ENCODE data around the gene ONECUT3. TPM values are rescaled to one million over a fixed set of nuclear protein-coding genes. Genes with fewer than 3 reads are reported as not detected.
A peak's percentile ranks its signal among the peaks of the same experiment; 100 is the strongest.

Gene ONECUT3
- total and polyA plus RNA-seq, 9 of the 15 experiments (the other 6 are each of a cell fraction or from before 2014, with no cell fraction given): not detected

- FAIRE-seq (no peak), ATAC-seq (no peak), DNase-seq (ENCODE audit: extremely low read depth in 1 of 4, low spot score in 3 of 4) (no peak)
- no peak overlapping the region for H3K4me2 ChIP-seq (ENCODE audit: insufficient read depth, low read length)
- in situ Hi-C loops (cut with MboI) (no loop called here), intact Hi-C loops (cut with micrococcal nuclease) (no loop called here)
- no peak overlapping the region for H3K9ac ChIP-seq (ENCODE audit: insufficient read depth in 1 of 2, low read depth in 2 of 2, low read length in 2 of 2)
- no peaks in the 10 kb centered on the region for H4K20me1 ChIP-seq (replicated peaks; ENCODE audit: control insufficient read depth, insufficient read depth, low read length)
- TF ChIP-seq RCOR1 (IDR thresholded peaks at IDR 0.05; ENCODE audit: borderline replicate concordance in 1 of 2, low read depth in 2 of 2, low read length in 2 of 2) (no peak), ZNF24 (IDR thresholded peaks at IDR 0.05) (0 out of 2 replicates have a peak, but pooled peaks have one; percentile 18)
- 34% methylated on average over 15 of the region's 22 CpGs for WGBS (ENCODE audit: insufficient coverage, low coverage, missing lambda C conversion rate)
- no peak overlapping the region for H3K27ac ChIP-seq (ENCODE audit: extremely low read depth, low read depth, low read length)
- H2AFZ ChIP-seq (ENCODE audit: low read depth, low read length): no peak overlapping the region
- no peaks in the 10 kb centered on the region for H3K9me3 ChIP-seq (replicated peaks; ENCODE audit: control insufficient read depth, insufficient read depth, low read depth, low read length)
- H3K36me3 ChIP-seq (ENCODE audit: control insufficient read depth, insufficient read depth, low read length): no peaks in the 10 kb centered on the region
- H3K4me3 ChIP-seq: no peak overlapping the region
- peaks cover 0 to 12% of the 10 kb centered on the region in 2 experiments; a peak in 2 of 5 replicates for H3K4me1 ChIP-seq (replicated peaks in 1 of 2; ENCODE audit: control insufficient read depth in 2 of 2, insufficient read depth in 2 of 2, low read length in 2 of 2)
- ChIA-PET CTCF (ENCODE audit: low intra/inter-chr PET ratio) (no interaction called here), POLR2A (interaction anchor here (0.7 to 1.2 kb wide), 2 partner anchors 10 to 833 kb away, joined by 3 read pairs; no protein-coding TSS in a partner anchor)
- no TSS peak for BruUV-seq (replicated peaks)
- peaks cover 14 to 48% of the 10 kb centered on the region in 2 experiments; a peak in 3 of 5 replicates for H3K27me3 ChIP-seq (ENCODE audit: control insufficient read depth in 2 of 2, insufficient read depth in 2 of 2, low read length in 2 of 2)
- H3K79me2 ChIP-seq (ENCODE audit: control insufficient read depth, insufficient read depth, low read length): no peaks in the 10 kb centered on the region
- no peaks in the 10 kb centered on the region for H3K9me1 ChIP-seq (ENCODE audit: control insufficient read depth, insufficient read depth, low read length)
Measured at GRCh38 chr19:1736927-1737326, 16.4 kb upstream of the ONECUT3 start.

- FAIRE-seq (no peak), DNase-seq (ENCODE audit: extremely low read depth in 1 of 4, low spot score in 3 of 4) (no peak), ATAC-seq (no peak)
- BruUV-seq (replicated peaks): no TSS peak
- POLR2A ChIA-PET: interaction anchor here (0.8 kb wide), 1 partner anchor 13 kb away, joined by 4 read pairs; no protein-coding TSS in a partner anchor
- Histone ChIP-seq H3K9me1 (ENCODE audit: control insufficient read depth, insufficient read depth, low read length) (no peaks in the 10 kb centered on the region), H3K4me1 (replicated peaks in 1 of 2; ENCODE audit: control insufficient read depth in 2 of 2, insufficient read depth in 2 of 2, low read length in 2 of 2) (peaks cover 2 to 30% of the 10 kb centered on the region in 2 experiments; a peak in 3 of 5 replicates), H3K4me2 (ENCODE audit: insufficient read depth, low read length) (no peak overlapping the region), H3K36me3 (ENCODE audit: control insufficient read depth, insufficient read depth, low read length) (no peaks in the 10 kb centered on the region), H3K27ac (ENCODE audit: extremely low read depth, low read depth, low read length) (no peak overlapping the region), H3K27me3 (ENCODE audit: control insufficient read depth in 2 of 2, insufficient read depth in 2 of 2, low read length in 2 of 2) (peaks cover 9 to 24% of the 10 kb centered on the region in 2 experiments; a peak in 3 of 5 replicates), H3K9ac (ENCODE audit: insufficient read depth in 1 of 2, low read depth in 2 of 2, low read length in 2 of 2) (no peak overlapping the region), H3K4me3 (no peak overlapping the region), H3K79me2 (ENCODE audit: control insufficient read depth, insufficient read depth, low read length) (no peaks in the 10 kb centered on the region), H3K9me3 (replicated peaks; ENCODE audit: control insufficient read depth, insufficient read depth, low read depth, low read length) (no peaks in the 10 kb centered on the region), H4K20me1 (replicated peaks; ENCODE audit: control insufficient read depth, insufficient read depth, low read length) (no peaks in the 10 kb centered on the region), H2AFZ (ENCODE audit: low read depth, low read length) (no peak overlapping the region)
- WGBS (ENCODE audit: insufficient coverage, low coverage, missing lambda C conversion rate): 48% methylated on average over 11 of the region's 11 CpGs
- CTCF ChIA-PET (ENCODE audit: low intra/inter-chr PET ratio): no interaction called here
- in situ Hi-C loops (cut with MboI) (no loop called here), intact Hi-C loops (cut with micrococcal nuclease) (no loop called here)
- TF ChIP-seq SMAD3 (CRISPR knock-in tag; conservative IDR thresholded peaks at IDR 0.05) (no peak), NFRKB (IDR thresholded peaks at IDR 0.05; ENCODE audit: low read depth) (no peak), ZNF354B (CRISPR knock-in tag; IDR thresholded peaks at IDR 0.05) (no peak), ZC3H4 (CRISPR knock-in tag; IDR thresholded peaks at IDR 0.05; ENCODE audit: borderline replicate concordance) (no peak), ZNF518B (CRISPR knock-in tag; IDR thresholded peaks at IDR 0.05) (no peak), BCOR (IDR thresholded peaks at IDR 0.05) (peak; percentile 48; the same call in 1 of the 2 replicates), ZNF398 (CRISPR knock-in tag; IDR thresholded peaks at IDR 0.05) (no peak), ZNF121 (CRISPR knock-in tag; conservative IDR thresholded peaks at IDR 0.05) (peak; percentile 94), ZNF445 (CRISPR knock-in tag; IDR thresholded peaks at IDR 0.05; ENCODE audit: low read depth) (no peak)
Measured at GRCh38 chr19:1739960-1740629, 13.2 kb upstream of the ONECUT3 start.
